Astrocyte (in vitro differentiated cells and primary cell): Measurements from ENCODE around the gene CALCR. TPM values are rescaled to one million over a fixed set of nuclear protein-coding genes. Genes with fewer than 3 reads are reported as not detected.
"Not testable (repeated sequence)": the region's sequence is repeated elsewhere in the genome, so short reads cannot be mapped to it uniquely, and the experiment has no call there.

Experiments
- DNase-seq: peaks from one replicate; pipeline ENCODE4 v3.0.0-alpha.2; 2010; ENCODE audit warnings: low read depth
- FAIRE-seq: peaks from 2 replicates; lab custom pipeline; 2011; peaks lifted over from hg19 to GRCh38; lab: Jason Lieb, UNC
- H2AFZ ChIP-seq: 2 replicates; pipeline ENCODE4 v1.6.0; 2012; ENCODE audit warnings: low read depth, low read length, inconsistent platforms
- H3K27ac ChIP-seq: 2 replicates; pipeline ENCODE4 v1.5.1; 2011; ENCODE audit warnings: low read depth, low read length, inconsistent platforms
- H3K27me3 ChIP-seq: 2 replicates; pipeline ENCODE4 v1.6.0; 2011; ENCODE audit warnings: low read length, inconsistent platforms; ENCODE audit not compliant: insufficient read depth
- H3K36me3 ChIP-seq: 2 replicates; pipeline ENCODE4 v1.5.1; 2011; ENCODE audit warnings: low read length, inconsistent platforms; ENCODE audit not compliant: insufficient read depth
- H3K4me1 ChIP-seq: 2 replicates; pipeline ENCODE4 v1.5.1; 2011; ENCODE audit warnings: low read length, inconsistent platforms; ENCODE audit not compliant: insufficient read depth
- H3K4me2 ChIP-seq: 2 replicates; pipeline ENCODE4 v1.6.0; 2012; ENCODE audit warnings: low read length, inconsistent platforms
- H3K4me3 ChIP-seq: 2 replicates; pipeline ENCODE4 v1.5.1; 2011; ENCODE audit warnings: low read depth, mild to moderate bottlenecking, low read length, inconsistent platforms; ENCODE audit not compliant: insufficient read depth
- H3K79me2 ChIP-seq: 2 replicates; pipeline ENCODE4 v1.6.0; 2012; ENCODE audit warnings: mild to moderate bottlenecking, low read length, inconsistent platforms; ENCODE audit not compliant: insufficient read depth
- H3K9ac ChIP-seq: 2 replicates; pipeline ENCODE4 v1.6.0; 2012; ENCODE audit warnings: mild to moderate bottlenecking, low read length, inconsistent platforms
- H3K9me3 ChIP-seq: 2 replicates; pipeline ENCODE4 v1.5.1; 2012; ENCODE audit warnings: low read depth, mild to moderate bottlenecking, low read length, inconsistent platforms; ENCODE audit not compliant: insufficient read depth
- H4K20me1 ChIP-seq: 2 replicates; pipeline ENCODE4 v1.6.0; 2012; ENCODE audit warnings: low read length, inconsistent platforms; ENCODE audit not compliant: insufficient read depth
- H3K27ac Mint-ChIP-seq: one replicate; pipeline ENCODE4 v1.8.0; 2021; ENCODE audit warnings: mild to moderate bottlenecking, mixed read lengths; ENCODE audit not compliant: unreplicated experiment
- H3K27me3 Mint-ChIP-seq: one replicate; pipeline ENCODE4 v1.8.0; 2021; ENCODE audit warnings: low read depth, mixed read lengths; ENCODE audit not compliant: unreplicated experiment
- H3K36me3 Mint-ChIP-seq: one replicate; pipeline ENCODE4 v1.8.0; 2021; ENCODE audit warnings: low read depth, mixed read lengths; ENCODE audit not compliant: unreplicated experiment
- H3K4me1 Mint-ChIP-seq: one replicate; pipeline ENCODE4 v1.8.0; 2021; ENCODE audit warnings: low read depth, mixed read lengths; ENCODE audit not compliant: unreplicated experiment
- H3K4me3 Mint-ChIP-seq: one replicate; pipeline ENCODE4 v1.8.0; 2021; ENCODE audit warnings: mild to moderate bottlenecking, moderate library complexity, mixed read lengths; ENCODE audit not compliant: unreplicated experiment
- H3K9me3 Mint-ChIP-seq: one replicate; pipeline ENCODE4 v1.8.0; 2021; ENCODE audit warnings: mild to moderate bottlenecking, mixed read lengths; ENCODE audit not compliant: unreplicated experiment
- EZH2 ChIP-seq: IDR thresholded peaks from 2 replicates; pipeline ENCODE4 v1.6.1; 2012; ENCODE audit warnings: mild to moderate bottlenecking, low read length, inconsistent platforms; ENCODE audit not compliant: insufficient read depth
- total RNA-seq: library from RNA; stranded (reverse); gene quantifications from 2 replicates; pipeline ENCODE4 v1.2.1, GENCODE V29; 2021
- TF ChIP-seq, protein P1 (sequence below): IDR thresholded peaks from 2 replicates; pipeline ENCODE4 v1.5.1; 2011; ENCODE audit warnings: low read depth, mild to moderate bottlenecking, inconsistent platforms, low read length, moderate library complexity; ENCODE audit not compliant: insufficient read depth

CALCR gene
- total RNA-seq, 1 donor from 2014 or later: 5.4 TPM

- FAIRE-seq (no peak), DNase-seq (no peak)
- H3K9me3 Mint-ChIP-seq: peaks cover 2% of the 10 kb centered on the region
- Histone ChIP-seq H2AFZ (no peak overlapping the region), H3K4me2 (no peak overlapping the region), H4K20me1 (no peaks in the 10 kb centered on the region), H3K36me3 (no peaks in the 10 kb centered on the region), H3K27ac (no peak overlapping the region), H3K27me3 (no peaks in the 10 kb centered on the region), H3K4me1 (no peaks in the 10 kb centered on the region), H3K9ac (no peak overlapping the region), H3K9me3 (no peaks in the 10 kb centered on the region), H3K79me2 (no peaks in the 10 kb centered on the region), H3K4me3 (no peak overlapping the region)
- no peaks in the 10 kb centered on the region for H3K27me3 Mint-ChIP-seq
- no peak overlapping the region for H3K27ac Mint-ChIP-seq
- no peaks in the 10 kb centered on the region for H3K4me1 Mint-ChIP-seq
- TF ChIP-seq, protein P1, sequence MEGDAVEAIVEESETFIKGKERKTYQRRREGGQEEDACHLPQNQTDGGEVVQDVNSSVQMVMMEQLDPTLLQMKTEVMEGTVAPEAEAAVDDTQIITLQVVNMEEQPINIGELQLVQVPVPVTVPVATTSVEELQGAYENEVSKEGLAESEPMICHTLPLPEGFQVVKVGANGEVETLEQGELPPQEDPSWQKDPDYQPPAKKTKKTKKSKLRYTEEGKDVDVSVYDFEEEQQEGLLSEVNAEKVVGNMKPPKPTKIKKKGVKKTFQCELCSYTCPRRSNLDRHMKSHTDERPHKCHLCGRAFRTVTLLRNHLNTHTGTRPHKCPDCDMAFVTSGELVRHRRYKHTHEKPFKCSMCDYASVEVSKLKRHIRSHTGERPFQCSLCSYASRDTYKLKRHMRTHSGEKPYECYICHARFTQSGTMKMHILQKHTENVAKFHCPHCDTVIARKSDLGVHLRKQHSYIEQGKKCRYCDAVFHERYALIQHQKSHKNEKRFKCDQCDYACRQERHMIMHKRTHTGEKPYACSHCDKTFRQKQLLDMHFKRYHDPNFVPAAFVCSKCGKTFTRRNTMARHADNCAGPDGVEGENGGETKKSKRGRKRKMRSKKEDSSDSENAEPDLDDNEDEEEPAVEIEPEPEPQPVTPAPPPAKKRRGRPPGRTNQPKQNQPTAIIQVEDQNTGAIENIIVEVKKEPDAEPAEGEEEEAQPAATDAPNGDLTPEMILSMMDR: no peak
- no peak for TF ChIP-seq EZH2
- no peaks in the 10 kb centered on the region for H3K36me3 Mint-ChIP-seq
- no peak overlapping the region for H3K4me3 Mint-ChIP-seq
Measured at GRCh38 chr7:93509303-93509702, 65.2 kb downstream of the CALCR start.

DNA sequence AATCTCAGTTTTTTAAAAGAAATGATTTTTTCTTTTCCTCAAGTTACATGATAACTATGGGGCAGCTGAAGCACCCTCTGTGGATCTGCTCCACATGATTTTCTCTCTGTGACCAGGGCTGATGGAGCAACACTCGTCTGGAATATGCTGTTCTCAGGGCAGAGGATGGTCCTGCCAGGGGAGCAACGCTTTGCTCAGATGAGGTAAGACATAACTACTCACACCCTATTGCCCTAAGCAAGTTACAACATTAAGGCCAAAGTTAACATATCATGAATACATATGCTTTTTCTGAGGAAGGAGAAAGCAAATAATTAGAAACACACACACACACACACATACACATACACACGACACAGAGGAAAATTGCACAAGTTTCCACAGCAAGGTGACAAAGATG lies 71.4 kb downstream of the CALCR start:
- H2AFZ ChIP-seq: no peak overlapping the region
- H3K27me3 ChIP-seq: no peaks in the 10 kb centered on the region
- Mint-ChIP-seq H3K4me1 (no peaks in the 10 kb centered on the region), H3K27ac (no peak overlapping the region), H3K9me3 (peaks cover 2% of the 10 kb centered on the region), H3K36me3 (no peaks in the 10 kb centered on the region), H3K4me3 (no peak overlapping the region), H3K27me3 (no peaks in the 10 kb centered on the region)
- H3K9ac ChIP-seq: no peak overlapping the region
- no peaks in the 10 kb centered on the region for H3K4me1 ChIP-seq
- no peaks in the 10 kb centered on the region for H3K9me3 ChIP-seq
- no peak overlapping the region for H3K4me3 ChIP-seq
- no peaks in the 10 kb centered on the region for H4K20me1 ChIP-seq
- no peak for FAIRE-seq
- H3K4me2 ChIP-seq: no peak overlapping the region
- no peaks in the 10 kb centered on the region for H3K36me3 ChIP-seq
- no peak for DNase-seq
- H3K27ac ChIP-seq: no peak overlapping the region
- H3K79me2 ChIP-seq: no peaks in the 10 kb centered on the region
- no peak for TF ChIP-seq EZH2

- not testable (repeated sequence) for H3K36me3 Mint-ChIP-seq, H3K4me1 Mint-ChIP-seq, H3K4me3 ChIP-seq, H3K27ac ChIP-seq, H3K4me2 ChIP-seq, H3K27me3 ChIP-seq, FAIRE-seq, H3K79me2 ChIP-seq, H3K27ac Mint-ChIP-seq, H2AFZ ChIP-seq, H4K20me1 ChIP-seq, H3K9me3 ChIP-seq, H3K4me1 ChIP-seq, H3K36me3 ChIP-seq, DNase-seq, H3K9ac ChIP-seq, H3K27me3 Mint-ChIP-seq, H3K4me3 Mint-ChIP-seq
- H3K9me3 Mint-ChIP-seq: peaks cover 16% of the 10 kb centered on the region
Measured at GRCh38 chr7:93491860-93492259, 82.7 kb downstream of the CALCR start.
